HCT116 (cell line): ENCODE data around the gene LRRC4B. TPM values are rescaled to one million over a fixed set of nuclear protein-coding genes. Genes with fewer than 3 reads are reported as not detected.

Experiments
- ATAC-seq: fragments of 200-7000 bp; cut with Tn5 transposase; 2 replicates; pipeline ENCODE4 v1.9.1; 2020; ENCODE audit warnings: mild to moderate bottlenecking, moderate library complexity
- BruUV-seq: library from RNA; stranded (reverse); fragments of 400-500 nt; replicated peaks from 2 replicates; lab custom pipeline; 2021; lab: Mats Ljungman, UMichigan
- CTCF ChIA-PET: fragments of 300-600 bp; sonication (Branson Sonifier 250); formaldehyde crosslinking; loops from one replicate; lab custom pipeline; 2021; ENCODE audit warnings: antibody characterized with exemption; lab: Charles Lee
- POLR2A ChIA-PET: fragments of 300-600, 350-600 bp; sonication (Branson Sonifier 250); formaldehyde crosslinking; loops from one replicate; lab custom pipeline; 2021; ENCODE audit warnings: antibody characterized with exemption; lab: Charles Lee
- RAD21 ChIA-PET, 2 experiments: fragments of 300-600 bp; sonication (Branson Sonifier 250); formaldehyde crosslinking; loops; one replicate each; lab custom pipeline; 2023; ENCODE audit warnings: low total read pairs in 2 of 2; ENCODE audit not compliant: uncharacterized antibody in 2 of 2, unreplicated experiment in 2 of 2, low non-redundant PET in 1 of 2; lab: Charles Lee
- DNase-seq: peaks from one replicate; pipeline ENCODE4 v3.0.0-alpha.2; 2010; ENCODE audit warnings: low read depth, low spot score
- H2AFZ ChIP-seq: fragments of 200-600 bp; shearing (Covaris generic), sonication (generic); 2 replicates; pipeline ENCODE4 v1.6.1; 2017; ENCODE audit warnings: low read depth, mixed run types, mixed read lengths, antibody characterized with exemption, low read length; ENCODE audit not compliant: poor library complexity, severe bottlenecking
- H3K27ac ChIP-seq: 2 replicates; pipeline ENCODE4 v1.5.1; 2012; ENCODE audit warnings: low read depth, low read length
- H3K27me3 ChIP-seq: fragments of 200-600 bp; sonication (generic); 2 replicates; pipeline ENCODE4 v1.6.1; 2016; ENCODE audit warnings: mixed run types, low read length, mixed read lengths; ENCODE audit not compliant: insufficient read depth
- H3K36me3 ChIP-seq, 2 experiments: fragments of 200-500 bp in 1 of 2; fragments of 200-600 bp in 1 of 2; sonication (Bioruptor generic) in 1 of 2; sonication (generic) in 1 of 2; 2 replicates each; pipeline versions ENCODE4 v1.5.1 to v1.6.1; 2014 to 2016; ENCODE audit warnings: low read length in 2 of 2, inconsistent platforms in 1 of 2, mixed read lengths in 1 of 2, mixed run types in 1 of 2; ENCODE audit not compliant: insufficient read depth in 2 of 2, control insufficient read depth in 1 of 2
- H3K4me1 ChIP-seq, 2 experiments: fragments of 200-600 bp in 1 of 2; sonication (generic) in 1 of 2; 2 replicates each; pipeline versions ENCODE4 v1.5.1 to v1.6.1; 2012 to 2017; ENCODE audit warnings: low read length in 2 of 2, inconsistent platforms in 1 of 2, mild to moderate bottlenecking in 1 of 2, mixed read lengths in 1 of 2, mixed run types in 1 of 2, moderate library complexity in 1 of 2; ENCODE audit not compliant: insufficient read depth in 2 of 2, control insufficient read depth in 1 of 2
- H3K4me2 ChIP-seq: fragments of 200-600 bp; sonication (generic); 2 replicates; pipeline ENCODE4 v1.6.1; 2017; ENCODE audit warnings: mixed run types, low read length, mixed read lengths
- H3K4me3 ChIP-seq, 2 experiments: fragments of 200-600 bp in 1 of 2; sonication (generic) in 1 of 2; replicated peaks in 1 of 2; 2 replicates each; pipeline ENCODE4 v1.5.1; 2011 to 2016; ENCODE audit warnings: low read length in 2 of 2, control low read depth in 1 of 2, low read depth in 1 of 2, mild to moderate bottlenecking in 1 of 2, mixed read lengths in 1 of 2, mixed run types in 1 of 2
- H3K79me2 ChIP-seq: fragments of 200-600 bp; sonication (generic); 2 replicates; pipeline ENCODE4 v1.6.1; 2017; ENCODE audit warnings: mild to moderate bottlenecking, mixed run types, low read length, moderate library complexity, mixed read lengths; ENCODE audit not compliant: insufficient read depth
- H3K9ac ChIP-seq: fragments of 200-600 bp; sonication (generic); 2 replicates; pipeline ENCODE4 v1.6.1; 2016; ENCODE audit warnings: low read length, mixed read lengths
- H3K9me2 ChIP-seq: fragments of 200-600 bp; sonication (generic), shearing (Covaris generic); 2 replicates; pipeline ENCODE4 v1.6.1; 2017; ENCODE audit warnings: mixed run types, mild to moderate bottlenecking, moderate library complexity; ENCODE audit not compliant: insufficient read depth
- H3K9me3 ChIP-seq, 2 experiments: fragments of 200-500 bp in 1 of 2; fragments of 200-600 bp in 1 of 2; sonication (Bioruptor generic) in 1 of 2; sonication (generic) in 1 of 2; 2 replicates each; pipeline ENCODE4 v1.6.1; 2014 to 2017; ENCODE audit warnings: low read length in 2 of 2, mixed read lengths in 2 of 2, inconsistent platforms in 1 of 2, low read depth in 1 of 2, mild to moderate bottlenecking in 1 of 2, mixed run types in 1 of 2, moderate library complexity in 1 of 2; ENCODE audit not compliant: control insufficient read depth in 1 of 2, insufficient read depth in 1 of 2
- H4K20me1 ChIP-seq: fragments of 200-600 bp; sonication (generic), shearing (Covaris generic); 2 replicates; pipeline ENCODE4 v1.6.1; 2017; ENCODE audit warnings: mixed run types, mild to moderate bottlenecking, moderate library complexity; ENCODE audit not compliant: insufficient read depth
- CTCF ChIP-seq, 3 experiments: fragments of 200-600 bp in 1 of 3; sonication (generic) in 1 of 3; IDR thresholded peaks in 2 of 3; conservative IDR thresholded peaks in 1 of 3; 2 replicates each; pipeline ENCODE4 v1.5.1; 2012 to 2017; ENCODE audit warnings: low read depth in 2 of 3, low read length in 2 of 3, antibody characterized with exemption in 1 of 3, borderline replicate concordance in 1 of 3, control low read depth in 1 of 3, mild to moderate bottlenecking in 1 of 3, mixed read lengths in 1 of 3, mixed run types in 1 of 3, moderate library complexity in 1 of 3; ENCODE audit not compliant: insufficient read depth in 1 of 3
- ELF1 ChIP-seq: IDR thresholded peaks from 2 replicates; pipeline ENCODE4 v1.6.1; 2012; ENCODE audit warnings: low read depth, borderline replicate concordance
- EZH2 ChIP-seq: fragments of 200-600 bp; sonication (generic); IDR thresholded peaks from 2 replicates; pipeline ENCODE4 v1.6.1; 2017; ENCODE audit warnings: antibody characterized with exemption, mixed run types
- FOSL1 ChIP-seq: IDR thresholded peaks from 2 replicates; pipeline ENCODE4 v1.6.1; 2012; ENCODE audit warnings: low read depth
- JUND ChIP-seq: IDR thresholded peaks from 2 replicates; pipeline ENCODE4 v1.6.1; 2012
- MAX ChIP-seq: IDR thresholded peaks from 2 replicates; pipeline ENCODE4 v1.6.1; 2012
- SIN3A ChIP-seq: IDR thresholded peaks from 2 replicates; pipeline ENCODE4 v1.6.1; 2012; ENCODE audit warnings: low read depth
- SP1 ChIP-seq: IDR thresholded peaks from 2 replicates; pipeline ENCODE4 v1.6.1; 2012; ENCODE audit warnings: low read depth
- ZBTB33 ChIP-seq: IDR thresholded peaks from 2 replicates; pipeline ENCODE4 v1.6.1; 2011; ENCODE audit warnings: mild to moderate bottlenecking, low read length, moderate library complexity; ENCODE audit not compliant: insufficient replicate concordance; ENCODE audit errors: extremely low read depth
- ZFX ChIP-seq: fragments of 450-650 bp; IDR thresholded peaks from 2 replicates; pipeline ENCODE4 v1.6.1; 2017
- ZNF274 ChIP-seq: fragments of 200-500 bp; sonication (Bioruptor generic); IDR thresholded peaks from 2 replicates; pipeline ENCODE4 v1.6.1; 2014; ENCODE audit warnings: mild to moderate bottlenecking, low read depth, low read length, inconsistent platforms
- intact Hi-C: fragments of 100-400 bp; cut with micrococcal nuclease; formaldehyde crosslinking; loops from 2 replicates; pipeline ENCODE4 v1.10.0; 2022
- total RNA-seq: library from RNA; stranded (reverse); gene quantifications from one replicate; pipeline ENCODE4 v1.2.1, GENCODE V29; 2021; ENCODE audit not compliant: unreplicated experiment
- TF ChIP-seq, protein P1 (sequence below): IDR thresholded peaks from 2 replicates; pipeline ENCODE4 v1.6.1; 2012; ENCODE audit warnings: low read depth

Gene LRRC4B
- total RNA-seq, 1 experiment from 2014 or later, result 0.89 TPM

- TF ChIP-seq CTCF (IDR thresholded peaks at IDR 0.05 in 2 of 3, conservative IDR thresholded peaks at IDR 0.05 in 1 of 3; ENCODE audit: borderline replicate concordance in 1 of 3, insufficient read depth in 1 of 3, low read depth in 2 of 3, low read length in 2 of 3), result no peak
These were observed 4.6 kb downstream of the LRRC4B start (continued) for GRCh38 chr19:50563597-50563996.

DNA sequence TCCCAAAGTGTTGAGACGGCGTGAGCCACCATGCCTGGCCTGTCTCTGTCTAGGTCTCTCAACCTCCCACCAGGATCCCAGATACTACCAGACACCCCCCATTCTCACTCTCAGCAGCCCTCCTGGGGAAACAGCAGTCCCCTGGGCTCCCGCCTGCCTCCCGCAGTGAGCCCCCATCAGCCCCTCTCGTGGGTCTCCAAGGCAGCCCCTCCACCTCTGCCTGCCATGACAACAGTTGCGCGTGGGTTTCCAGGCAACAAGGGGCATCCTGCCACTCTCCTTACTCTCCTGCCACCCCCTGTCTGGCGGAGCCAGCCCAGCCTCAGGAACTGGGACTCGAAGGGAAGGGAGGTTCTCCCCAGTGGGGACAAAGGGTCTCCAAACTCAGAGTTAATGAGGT is 5.2 kb downstream of the LRRC4B start:
- intact Hi-C loops, result no loop called here
- no TSS peak for BruUV-seq
- Histone ChIP-seq H4K20me1 (no peaks in the 10 kb centered on the region), H3K9me3 (no peaks in the 10 kb centered on the region), H3K4me1 (no peaks in the 10 kb centered on the region), H3K36me3 (no peaks in the 10 kb centered on the region), H2AFZ (no peak overlapping the region), H3K9ac (no peak overlapping the region), H3K27ac (no peak overlapping the region), H3K4me3 (no peak overlapping the region), H3K9me2 (no peaks in the 10 kb centered on the region), H3K27me3 (peaks cover 10% of the 10 kb centered on the region; the same call in 1 of the 2 replicates), H3K79me2 (no peaks in the 10 kb centered on the region), H3K4me2 (no peak overlapping the region)
- DNase-seq (no peak), ATAC-seq (no peak)
- RAD21 ChIA-PET, result no interaction called here
- CTCF ChIA-PET, result no interaction called here
- TF ChIP-seq FOSL1 (no peak), ZNF274 (no peak), ZFX (no peak), SIN3A (no peak), ELF1 (no peak), MAX (no peak), ZBTB33 (no peak), EZH2 (no peak), JUND (no peak), SP1 (no peak)
- TF ChIP-seq, protein P1, sequence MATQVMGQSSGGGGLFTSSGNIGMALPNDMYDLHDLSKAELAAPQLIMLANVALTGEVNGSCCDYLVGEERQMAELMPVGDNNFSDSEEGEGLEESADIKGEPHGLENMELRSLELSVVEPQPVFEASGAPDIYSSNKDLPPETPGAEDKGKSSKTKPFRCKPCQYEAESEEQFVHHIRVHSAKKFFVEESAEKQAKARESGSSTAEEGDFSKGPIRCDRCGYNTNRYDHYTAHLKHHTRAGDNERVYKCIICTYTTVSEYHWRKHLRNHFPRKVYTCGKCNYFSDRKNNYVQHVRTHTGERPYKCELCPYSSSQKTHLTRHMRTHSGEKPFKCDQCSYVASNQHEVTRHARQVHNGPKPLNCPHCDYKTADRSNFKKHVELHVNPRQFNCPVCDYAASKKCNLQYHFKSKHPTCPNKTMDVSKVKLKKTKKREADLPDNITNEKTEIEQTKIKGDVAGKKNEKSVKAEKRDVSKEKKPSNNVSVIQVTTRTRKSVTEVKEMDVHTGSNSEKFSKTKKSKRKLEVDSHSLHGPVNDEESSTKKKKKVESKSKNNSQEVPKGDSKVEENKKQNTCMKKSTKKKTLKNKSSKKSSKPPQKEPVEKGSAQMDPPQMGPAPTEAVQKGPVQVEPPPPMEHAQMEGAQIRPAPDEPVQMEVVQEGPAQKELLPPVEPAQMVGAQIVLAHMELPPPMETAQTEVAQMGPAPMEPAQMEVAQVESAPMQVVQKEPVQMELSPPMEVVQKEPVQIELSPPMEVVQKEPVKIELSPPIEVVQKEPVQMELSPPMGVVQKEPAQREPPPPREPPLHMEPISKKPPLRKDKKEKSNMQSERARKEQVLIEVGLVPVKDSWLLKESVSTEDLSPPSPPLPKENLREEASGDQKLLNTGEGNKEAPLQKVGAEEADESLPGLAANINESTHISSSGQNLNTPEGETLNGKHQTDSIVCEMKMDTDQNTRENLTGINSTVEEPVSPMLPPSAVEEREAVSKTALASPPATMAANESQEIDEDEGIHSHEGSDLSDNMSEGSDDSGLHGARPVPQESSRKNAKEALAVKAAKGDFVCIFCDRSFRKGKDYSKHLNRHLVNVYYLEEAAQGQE, result no peak
- POLR2A ChIA-PET, result no interaction called here
